HG02610 (cell line): ENCODE measurements around the gene MAP7D3.
"Not testable (repeated sequence)": the region's sequence is repeated elsewhere in the genome, so short reads cannot be mapped to it uniquely, and the experiment has no call there.

Experiments used
- ATAC-seq: cut with Tn5 transposase; IDR thresholded peaks from one replicate; pipeline ENCODE4 v1.9.1; 2021; ENCODE audit warnings: mild to moderate bottlenecking, moderate library complexity; ENCODE audit not compliant: unreplicated experiment

MAP7D3 gene

GRCh38 chrX:136256026-136256425 lies 4.8 kb upstream of the MAP7D3 start:
- no peak for ATAC-seq

- no peak for ATAC-seq
These were observed 4.3 kb upstream of the MAP7D3 start for GRCh38 chrX:136255541-136255940.

GRCh38 chrX:136250191-136251040 lies 784 bp downstream of the MAP7D3 start:
- peak; percentile 30 for ATAC-seq

- no peak for ATAC-seq
These were observed 5.0 kb downstream of the MAP7D3 start for GRCh38 chrX:136246201-136246600.

GRCh38 chrX:136237849-136238248 lies 13.4 kb downstream of the MAP7D3 start:
- not testable (repeated sequence) for ATAC-seq

- no peak for ATAC-seq
These were observed 14.1 kb downstream of the MAP7D3 start for GRCh38 chrX:136237074-136237473.

GRCh38 chrX:136228839-136229207 lies 22.4 kb downstream of the MAP7D3 start:
- ATAC-seq: peak; percentile 57

GRCh38 chrX:136227948-136228838 lies 23.0 kb downstream of the MAP7D3 start:
- ATAC-seq: peak; percentile 85

- no peak for ATAC-seq
These were observed 24.1 kb downstream of the MAP7D3 start for GRCh38 chrX:136227074-136227473.

- ATAC-seq: no peak
These were observed 29.2 kb downstream of the MAP7D3 start for GRCh38 chrX:136221851-136222513.

GRCh38 chrX:136220951-136221350 lies 30.2 kb downstream of the MAP7D3 start:
- ATAC-seq: no peak

GRCh38 chrX:136220540-136220939 lies 30.7 kb downstream of the MAP7D3 start:
- ATAC-seq: no peak

- ATAC-seq: no peak
These were observed 31.3 kb downstream of the MAP7D3 start for GRCh38 chrX:136219893-136220292.

GRCh38 chrX:136215559-136215958 lies 35.6 kb downstream of the MAP7D3 start:
- no peak for ATAC-seq

- no peak for ATAC-seq
These were observed 36.6 kb downstream of the MAP7D3 start for GRCh38 chrX:136214551-136214950.

- ATAC-seq: no peak
These were observed 38.6 kb downstream of the MAP7D3 start for GRCh38 chrX:136212557-136213111.

GRCh38 chrX:136211766-136212556 lies 39.2 kb downstream of the MAP7D3 start:
- ATAC-seq: no peak

- ATAC-seq: no peak
These were observed 40.4 kb downstream of the MAP7D3 start for GRCh38 chrX:136210806-136211205.

- peak; percentile 58 for ATAC-seq
These were observed 41.0 kb downstream of the MAP7D3 start for GRCh38 chrX:136210243-136210642.

- ATAC-seq: no peak
These were observed 41.4 kb downstream of the MAP7D3 start for GRCh38 chrX:136209751-136210150.
